Measurements from ENCODE around the gene RAPGEF2.

Gene RAPGEF2

GRCh38 chr4:159258889-159259560, 156.1 kb downstream of the RAPGEF2 start:
- POLR2A ChIA-PET, result no interaction called here
- CTCF ChIA-PET, result no interaction called here
- TF ChIP-seq ZNF384 (IDR thresholded peaks at IDR 0.05) (no peak), L3MBTL2 (conservative IDR thresholded peaks at IDR 0.05) (no peak), PKNOX1 (IDR thresholded peaks at IDR 0.05) (no peak), FOXA1 (IDR thresholded peaks at IDR 0.05) (no peak), LEF1 (IDR thresholded peaks at IDR 0.05; ENCODE audit: borderline replicate concordance) (no peak), BHLHE40 (IDR thresholded peaks at IDR 0.05; ENCODE audit: borderline replicate concordance) (no peak), ELF4 (IDR thresholded peaks at IDR 0.05) (no peak), HDGF (IDR thresholded peaks at IDR 0.05; ENCODE audit: borderline replicate concordance) (no peak), CTBP1 (IDR thresholded peaks at IDR 0.05; ENCODE audit: borderline replicate concordance) (no peak), ARNT (IDR thresholded peaks at IDR 0.05) (no peak), TARDBP (IDR thresholded peaks at IDR 0.05) (no peak), FOXM1 (IDR thresholded peaks at IDR 0.05; ENCODE audit: borderline replicate concordance) (no peak), SP1 (IDR thresholded peaks at IDR 0.05) (no peak), FOXK2 (IDR thresholded peaks at IDR 0.05) (no peak), SUZ12 (IDR thresholded peaks at IDR 0.05) (no peak), NFRKB (IDR thresholded peaks at IDR 0.05) (no peak)
- no peak for DNase-seq (ENCODE audit: extremely low spot score)

GRCh38 chr4:159264057-159264456, 161.2 kb downstream of the RAPGEF2 start:
- CTCF ChIA-PET, result no interaction called here
- TF ChIP-seq LEF1 (IDR thresholded peaks at IDR 0.05; ENCODE audit: borderline replicate concordance) (no peak), FOXA1 (IDR thresholded peaks at IDR 0.05) (no peak), FOXK2 (IDR thresholded peaks at IDR 0.05) (no peak), TARDBP (IDR thresholded peaks at IDR 0.05) (no peak), SP1 (IDR thresholded peaks at IDR 0.05) (no peak), BHLHE40 (IDR thresholded peaks at IDR 0.05; ENCODE audit: borderline replicate concordance) (no peak), NFRKB (IDR thresholded peaks at IDR 0.05) (no peak), ARNT (IDR thresholded peaks at IDR 0.05) (no peak), HDGF (IDR thresholded peaks at IDR 0.05; ENCODE audit: borderline replicate concordance) (no peak), CTBP1 (IDR thresholded peaks at IDR 0.05; ENCODE audit: borderline replicate concordance) (no peak), SUZ12 (IDR thresholded peaks at IDR 0.05) (no peak), L3MBTL2 (conservative IDR thresholded peaks at IDR 0.05) (no peak), FOXM1 (IDR thresholded peaks at IDR 0.05; ENCODE audit: borderline replicate concordance) (no peak)
- DNase-seq (ENCODE audit: extremely low spot score), result no peak
- POLR2A ChIA-PET, result no interaction called here

- no peak for DNase-seq (ENCODE audit: extremely low spot score)
- ChIA-PET CTCF (interaction anchor here (0.6 to 1.2 kb wide), 2 partner anchors 11 to 48 kb away, joined by 3 to 5 read pairs; no protein-coding TSS in a partner anchor), POLR2A (no interaction called here)
- TF ChIP-seq PKNOX1 (IDR thresholded peaks at IDR 0.05) (peak; percentile 28; the same call in 1 of the 2 replicates), SUZ12 (IDR thresholded peaks at IDR 0.05) (no peak)
Observed at GRCh38 chr4:159266981-159267868, 164.3 kb downstream of the RAPGEF2 start.

- ChIA-PET POLR2A (interaction anchor here (1.0 kb wide), 1 partner anchor 112 kb away, joined by 4 read pairs; no protein-coding TSS in a partner anchor), CTCF (interaction anchor here (0.6 to 1.2 kb wide), 2 partner anchors 12 to 47 kb away, joined by 3 to 5 read pairs; no protein-coding TSS in a partner anchor)
- DNase-seq (ENCODE audit: extremely low spot score), result no peak
- no peak for TF ChIP-seq FOXM1 (IDR thresholded peaks at IDR 0.05; ENCODE audit: borderline replicate concordance)
- no peak for TF ChIP-seq BHLHE40 (IDR thresholded peaks at IDR 0.05; ENCODE audit: borderline replicate concordance)
- TF ChIP-seq ELF4 (IDR thresholded peaks at IDR 0.05), result no peak
- no peak for TF ChIP-seq FOXK2 (IDR thresholded peaks at IDR 0.05)
- no peak for TF ChIP-seq CTBP1 (IDR thresholded peaks at IDR 0.05; ENCODE audit: borderline replicate concordance)
- no peak for TF ChIP-seq L3MBTL2 (conservative IDR thresholded peaks at IDR 0.05)
- no peak for TF ChIP-seq SP1 (IDR thresholded peaks at IDR 0.05)
- no peak for TF ChIP-seq LEF1 (IDR thresholded peaks at IDR 0.05; ENCODE audit: borderline replicate concordance)
- no peak for TF ChIP-seq TARDBP (IDR thresholded peaks at IDR 0.05)
- no peak for TF ChIP-seq ARNT (IDR thresholded peaks at IDR 0.05)
Observed at GRCh38 chr4:159267869-159268285, 165.0 kb downstream of the RAPGEF2 start.

- TF ChIP-seq ARNT (IDR thresholded peaks at IDR 0.05) (no peak), PKNOX1 (IDR thresholded peaks at IDR 0.05) (no peak), L3MBTL2 (conservative IDR thresholded peaks at IDR 0.05) (no peak), BHLHE40 (IDR thresholded peaks at IDR 0.05; ENCODE audit: borderline replicate concordance) (no peak), TARDBP (IDR thresholded peaks at IDR 0.05) (no peak), SP1 (IDR thresholded peaks at IDR 0.05) (no peak), FOXK2 (IDR thresholded peaks at IDR 0.05) (no peak), NFRKB (IDR thresholded peaks at IDR 0.05) (no peak), SUZ12 (IDR thresholded peaks at IDR 0.05) (no peak), LEF1 (IDR thresholded peaks at IDR 0.05; ENCODE audit: borderline replicate concordance) (no peak), ZNF384 (IDR thresholded peaks at IDR 0.05) (no peak), HDGF (IDR thresholded peaks at IDR 0.05; ENCODE audit: borderline replicate concordance) (no peak), CTBP1 (IDR thresholded peaks at IDR 0.05; ENCODE audit: borderline replicate concordance) (no peak), FOXA1 (IDR thresholded peaks at IDR 0.05) (no peak), FOXM1 (IDR thresholded peaks at IDR 0.05; ENCODE audit: borderline replicate concordance) (no peak), ELF4 (IDR thresholded peaks at IDR 0.05) (no peak)
- no peak for DNase-seq (ENCODE audit: extremely low spot score)
- CTCF ChIA-PET, result interaction anchor here (1.2 kb wide), 1 partner anchor 13 kb away, joined by 3 read pairs; no protein-coding TSS in a partner anchor
- POLR2A ChIA-PET, result interaction anchor here (1.0 kb wide), 1 partner anchor 111 kb away, joined by 4 read pairs; no protein-coding TSS in a partner anchor
Observed at GRCh38 chr4:159268607-159269006, 165.7 kb downstream of the RAPGEF2 start.
